H1 (cell line): ENCODE measurements around the gene SLC30A3. TPM values are rescaled to one million over a fixed set of nuclear protein-coding genes. Genes with fewer than 3 reads are reported as not detected.

Experiments used
- ASH2L ChIP-seq: fragments of 200-600, 300-600 bp; sonication (generic); IDR thresholded peaks from one replicate; pipeline ENCODE4 v1.7.1; 2017; ENCODE audit warnings: low read length
- CHD1 ChIP-seq: IDR thresholded peaks from 2 replicates; pipeline ENCODE4 v1.6.1; 2012; ENCODE audit warnings: low read depth, low read length, improper control_type of control experiment
- CHD2 ChIP-seq: IDR thresholded peaks from 2 replicates; pipeline ENCODE4 v1.6.1; 2012; ENCODE audit warnings: low read length, improper control_type of control experiment
- KDM5A ChIP-seq: fragments of 200-600 bp; IDR thresholded peaks from 2 replicates; pipeline ENCODE4 v1.7.1; 2012; ENCODE audit warnings: mild to moderate bottlenecking, low read length, inconsistent platforms, mixed read lengths
- RXRA ChIP-seq: IDR thresholded peaks from 2 replicates; pipeline ENCODE4 v1.6.1; 2011; ENCODE audit warnings: low read depth, mild to moderate bottlenecking, low read length, moderate library complexity; ENCODE audit not compliant: insufficient read depth
- SP2 ChIP-seq: IDR thresholded peaks from 2 replicates; pipeline ENCODE4 v1.6.1; 2012; ENCODE audit warnings: mild to moderate bottlenecking, low read length, inconsistent platforms
- polyA plus RNA-seq, 7 experiments: library from polyadenylated mRNA; depleted of rRNA in 3 of 7; stranded (reverse) in 5 of 7; unstranded in 2 of 7; fragments of >200 nt in 5 of 7; fragments of 200-250 nt in 2 of 7; gene quantifications; 1 replicate in 5 of 7; 2 replicates in 1 of 7; 4 replicates in 1 of 7; pipeline versions ENCODE4 v1.2.1 to v1.2.3, GENCODE V29; 2011 to 2013; ENCODE audit warnings: missing spikeins in 2 of 7, mixed read lengths in 2 of 7
- total RNA-seq: library from RNA; stranded (reverse); fragmentation: NEBNext Ultra II Directional; extraction: Animal tissue kit (Norgen Biotek cat#: 25700); gene quantifications from 2 replicates; pipeline ENCODE4 v1.2.1, GENCODE V29; 2021
- TF ChIP-seq, protein P1 (sequence below), 3 experiments: IDR thresholded peaks; 1 replicate in 2 of 3; 2 replicates in 1 of 3; pipeline versions ENCODE4 v1.5.1 to v1.6.1; 2011; ENCODE audit warnings: low read length in 3 of 3, mild to moderate bottlenecking in 3 of 3, inconsistent platforms in 2 of 3, low read depth in 1 of 3, moderate library complexity in 1 of 3; ENCODE audit not compliant: insufficient read depth in 1 of 3; ENCODE audit errors: control extremely low read depth in 1 of 3
- TF ChIP-seq, protein P2 (sequence below): IDR thresholded peaks from 2 replicates; pipeline ENCODE4 v1.6.1; 2012; ENCODE audit warnings: inconsistent platforms
- TF ChIP-seq, protein P3 (sequence below): IDR thresholded peaks from 2 replicates; pipeline ENCODE4 v1.6.1; 2011; ENCODE audit warnings: low read length, improper control_type of control experiment

Gene SLC30A3
- total and polyA plus RNA-seq, 2 of the 8 experiments (the other 6 are each of a cell fraction or from before 2014, with no cell fraction given) = 15.2 to 30.7 TPM

DNA sequence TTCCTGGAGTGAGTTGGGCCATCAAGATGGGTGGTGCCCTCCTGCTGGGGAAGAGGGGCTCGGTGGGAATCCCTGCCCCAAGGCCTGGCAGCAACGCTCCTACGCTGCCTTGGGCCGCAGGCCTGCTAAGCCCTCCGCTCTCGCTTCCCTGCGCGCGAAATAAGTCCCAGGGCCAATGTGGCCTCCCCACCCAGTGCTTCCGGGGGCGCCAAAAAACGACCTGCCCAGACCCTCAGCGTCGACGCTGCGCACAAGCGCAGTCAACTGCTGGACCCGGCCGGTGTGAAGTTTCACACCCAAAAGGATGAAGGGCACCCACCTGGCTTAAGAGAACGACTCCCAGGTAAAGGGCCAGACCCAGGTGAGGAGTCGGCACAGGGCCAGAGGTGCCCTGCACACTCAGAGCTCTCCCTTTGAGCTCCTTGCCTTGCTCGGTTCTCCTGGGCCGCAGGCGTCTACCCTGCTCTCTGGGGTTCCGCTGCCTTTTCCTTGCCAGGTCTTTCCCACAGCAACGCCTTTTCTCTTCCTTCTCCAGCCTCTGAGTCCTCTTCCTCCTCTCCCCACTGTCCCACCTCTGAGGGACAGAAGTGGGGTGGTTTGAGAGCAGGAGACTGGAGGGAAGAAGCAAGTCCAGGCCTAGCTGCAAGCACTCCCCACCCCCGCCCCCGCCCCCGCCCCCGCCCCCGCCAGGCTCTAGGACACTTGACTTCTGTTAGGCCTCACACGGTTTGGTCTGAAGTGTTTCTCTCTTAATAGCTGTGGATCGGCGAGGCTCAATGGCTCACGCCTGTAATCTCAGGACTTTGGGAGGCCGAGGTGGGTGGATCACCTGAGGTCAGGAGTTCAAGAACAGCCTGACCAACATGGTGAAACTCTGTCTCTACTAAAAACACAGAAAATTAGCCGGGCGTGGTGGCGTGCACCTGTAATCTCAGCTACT, 12.6 kb upstream of the SLC30A3 start, which contains the start of gene DNAJC5G (continued):
- TF ChIP-seq, protein P1, sequence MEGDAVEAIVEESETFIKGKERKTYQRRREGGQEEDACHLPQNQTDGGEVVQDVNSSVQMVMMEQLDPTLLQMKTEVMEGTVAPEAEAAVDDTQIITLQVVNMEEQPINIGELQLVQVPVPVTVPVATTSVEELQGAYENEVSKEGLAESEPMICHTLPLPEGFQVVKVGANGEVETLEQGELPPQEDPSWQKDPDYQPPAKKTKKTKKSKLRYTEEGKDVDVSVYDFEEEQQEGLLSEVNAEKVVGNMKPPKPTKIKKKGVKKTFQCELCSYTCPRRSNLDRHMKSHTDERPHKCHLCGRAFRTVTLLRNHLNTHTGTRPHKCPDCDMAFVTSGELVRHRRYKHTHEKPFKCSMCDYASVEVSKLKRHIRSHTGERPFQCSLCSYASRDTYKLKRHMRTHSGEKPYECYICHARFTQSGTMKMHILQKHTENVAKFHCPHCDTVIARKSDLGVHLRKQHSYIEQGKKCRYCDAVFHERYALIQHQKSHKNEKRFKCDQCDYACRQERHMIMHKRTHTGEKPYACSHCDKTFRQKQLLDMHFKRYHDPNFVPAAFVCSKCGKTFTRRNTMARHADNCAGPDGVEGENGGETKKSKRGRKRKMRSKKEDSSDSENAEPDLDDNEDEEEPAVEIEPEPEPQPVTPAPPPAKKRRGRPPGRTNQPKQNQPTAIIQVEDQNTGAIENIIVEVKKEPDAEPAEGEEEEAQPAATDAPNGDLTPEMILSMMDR (IDR thresholded peaks at IDR 0.05; ENCODE audit: control extremely low read depth in 1 of 3, insufficient read depth in 1 of 3, low read depth in 1 of 3, low read length in 3 of 3) = no peak
- TF ChIP-seq, protein P2, sequence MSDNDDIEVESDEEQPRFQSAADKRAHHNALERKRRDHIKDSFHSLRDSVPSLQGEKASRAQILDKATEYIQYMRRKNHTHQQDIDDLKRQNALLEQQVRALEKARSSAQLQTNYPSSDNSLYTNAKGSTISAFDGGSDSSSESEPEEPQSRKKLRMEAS = no peak
- TF ChIP-seq, protein P3, sequence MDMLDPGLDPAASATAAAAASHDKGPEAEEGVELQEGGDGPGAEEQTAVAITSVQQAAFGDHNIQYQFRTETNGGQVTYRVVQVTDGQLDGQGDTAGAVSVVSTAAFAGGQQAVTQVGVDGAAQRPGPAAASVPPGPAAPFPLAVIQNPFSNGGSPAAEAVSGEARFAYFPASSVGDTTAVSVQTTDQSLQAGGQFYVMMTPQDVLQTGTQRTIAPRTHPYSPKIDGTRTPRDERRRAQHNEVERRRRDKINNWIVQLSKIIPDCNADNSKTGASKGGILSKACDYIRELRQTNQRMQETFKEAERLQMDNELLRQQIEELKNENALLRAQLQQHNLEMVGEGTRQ = no peak
- TF ChIP-seq CHD1 (no peak), ASH2L (no peak), SP2 (no peak), RXRA (no peak), KDM5A (no peak), CHD2 (no peak)
